GM12878 (cell line): ENCODE data around the gene MGST3. TPM values are rescaled to one million over a fixed set of nuclear protein-coding genes. Genes with fewer than 3 reads are reported as not detected.
"Not testable (repeated sequence)": the region's sequence is repeated elsewhere in the genome, so short reads cannot be mapped to it uniquely, and the experiment has no call there.

Experiments used
- ATAC-seq: fragments of 200-7000 bp; cut with Tn5 transposase; 3 replicates; pipeline ENCODE4 v1.9.1; 2020; ENCODE audit warnings: mild to moderate bottlenecking, moderate library complexity
- BruUV-seq: library from RNA; stranded (reverse); fragments of 400-500 nt; replicated peaks from 2 replicates; lab custom pipeline; 2021; lab: Mats Ljungman, UMichigan
- CTCF ChIA-PET: fragments of 300-600 bp; sonication (Branson Sonifier 250); formaldehyde crosslinking; extraction: SDS; loops from one replicate; lab custom pipeline; 2021; ENCODE audit warnings: inconsistent platforms; lab: Yijun Ruan, JAX
- POLR2A ChIA-PET: fragments of 350-600 bp; formaldehyde crosslinking; extraction: SDS; loops from one replicate; lab custom pipeline; 2021; ENCODE audit warnings: inconsistent platforms; lab: Charles Lee
- RAD21 ChIA-PET: fragments of 300-600 bp; sonication (Branson Sonifier 250); formaldehyde crosslinking; loops from one replicate; lab custom pipeline; 2023; ENCODE audit warnings: antibody characterized with exemption; ENCODE audit not compliant: unreplicated experiment; lab: Charles Lee
- SMC1A ChIA-PET: fragments of 300-600 bp; sonication (Branson Sonifier 250); formaldehyde crosslinking; loops from one replicate; lab custom pipeline; 2023; ENCODE audit not compliant: unreplicated experiment, uncharacterized antibody; lab: Charles Lee
- DNase-seq: peaks from one replicate; pipeline ENCODE4 v3.0.0-alpha.2; 2011; ENCODE audit warnings: low read depth, low spot score
- FAIRE-seq: peaks from 3 replicates; lab custom pipeline; 2011; peaks lifted over from hg19 to GRCh38; lab: Jason Lieb, UNC
- H2AFZ ChIP-seq: 2 replicates; pipeline ENCODE4 v1.6.0; 2011; ENCODE audit warnings: low read depth, low read length, control low read depth; ENCODE audit not compliant: control insufficient read depth
- H3K27ac ChIP-seq: 2 replicates; pipeline ENCODE4 v1.5.1; 2011; ENCODE audit warnings: control low read depth; ENCODE audit not compliant: control insufficient read depth, insufficient read depth
- H3K27me3 ChIP-seq, 2 experiments: replicated peaks in 1 of 2; 2 replicates each; pipeline versions ENCODE4 v1.6.0 to v1.6.1; 2011; ENCODE audit warnings: low read length in 1 of 2; ENCODE audit not compliant: control insufficient read depth in 2 of 2, insufficient read depth in 2 of 2
- H3K36me3 ChIP-seq, 2 experiments: 2 replicates each; pipeline ENCODE4 v1.5.1; 2011; ENCODE audit warnings: low read length in 1 of 2; ENCODE audit not compliant: control insufficient read depth in 2 of 2, insufficient read depth in 2 of 2
- H3K4me1 ChIP-seq: 2 replicates; pipeline ENCODE4 v1.6.1; 2011; ENCODE audit warnings: mild to moderate bottlenecking, low read length, moderate library complexity, mixed read lengths; ENCODE audit not compliant: control insufficient read depth, insufficient read depth
- H3K4me2 ChIP-seq: 2 replicates; pipeline ENCODE4 v1.6.0; 2011; ENCODE audit warnings: control low read depth; ENCODE audit not compliant: control insufficient read depth, insufficient read depth
- H3K4me3 ChIP-seq: fragments of 200-600 bp; sonication (generic); 2 replicates; pipeline ENCODE4 v1.5.1; 2016
- H3K79me2 ChIP-seq: 2 replicates; pipeline ENCODE4 v1.6.0; 2011; ENCODE audit warnings: low read length; ENCODE audit not compliant: control insufficient read depth, insufficient read depth
- H3K9ac ChIP-seq: 2 replicates; pipeline ENCODE4 v1.8.0; 2011; ENCODE audit warnings: low read length, control low read depth, mixed read lengths; ENCODE audit not compliant: control insufficient read depth, insufficient read depth
- H3K9me3 ChIP-seq: replicated peaks from 3 replicates; pipeline ENCODE4 v1.5.1; 2011; ENCODE audit warnings: mild to moderate bottlenecking, low read length; ENCODE audit not compliant: control insufficient read depth, insufficient read depth
- H4K20me1 ChIP-seq: 2 replicates; pipeline ENCODE4 v1.6.0; 2011; ENCODE audit not compliant: control insufficient read depth, insufficient read depth
- RELA ChIP-seq: fragments of 450-650 bp; IDR thresholded peaks from 2 replicates; pipeline ENCODE4 v1.8.0; 2014; ENCODE audit warnings: borderline replicate concordance; ENCODE audit not compliant: partially characterized antibody
- WGBS: methylation state at CpG from one replicate; pipeline ENCODE4 v1.1.6; 2016; ENCODE audit warnings: low lambda C conversion rate; ENCODE audit not compliant: insufficient replicate concordance, insufficient coverage; ENCODE audit errors: missing lambda C conversion rate; 5-methylcytosine and 5-hydroxymethylcytosine counted together
- in situ Hi-C: fragments of 300-500 bp; cut with MboI; formaldehyde crosslinking; loops from 9 replicates; pipeline ENCODE4 v1.14.3; 2018; ENCODE audit warnings: mixed read lengths
- intact Hi-C: fragments of 100-400 bp; cut with micrococcal nuclease; formaldehyde crosslinking; loops from one replicate; pipeline ENCODE4 v1.14.2; 2022; ENCODE audit not compliant: unreplicated experiment
- polyA plus RNA-seq, 11 experiments: library from polyadenylated mRNA; depleted of rRNA in 4 of 11; unstranded in 6 of 11; stranded (reverse) in 5 of 11; fragments of >200 nt; fragmentation: Nextera tagmentation in 4 of 11; fragmentation: Illumina TruSeq in 1 of 11; extraction: Ambion mirVana in 4 of 11; extraction: Trizol in 1 of 11; gene quantifications; 1 replicate in 1 of 11; 2 replicates in 10 of 11; pipeline versions ENCODE4 v1.2.1 to v1.2.3, GENCODE V29; 2011 to 2016; ENCODE audit warnings: inconsistent platforms in 2 of 11, missing spikeins in 2 of 11, low read depth in 1 of 11
- total RNA-seq, 4 experiments: library from RNA; depleted of rRNA in 3 of 4; stranded (reverse); fragments of >200 nt in 3 of 4; fragmentation: Illumina TruSeq in 1 of 4; extraction: Trizol in 1 of 4; gene quantifications; 2 replicates each; pipeline versions ENCODE4 v1.2.1 to v1.2.3, GENCODE V29; 2013 to 2021
- TF ChIP-seq, protein P1 (sequence below): fragments of 450-650 bp; IDR thresholded peaks from 2 replicates; pipeline ENCODE4 v1.6.1; 2017; ENCODE audit warnings: mild to moderate bottlenecking

The MGST3 gene
- total and polyA plus RNA-seq, 10 of the 15 experiments (the other 5 are each of a cell fraction or from before 2014, with no cell fraction given), result 37.3 to 145 (median 68.8) TPM

DNA sequence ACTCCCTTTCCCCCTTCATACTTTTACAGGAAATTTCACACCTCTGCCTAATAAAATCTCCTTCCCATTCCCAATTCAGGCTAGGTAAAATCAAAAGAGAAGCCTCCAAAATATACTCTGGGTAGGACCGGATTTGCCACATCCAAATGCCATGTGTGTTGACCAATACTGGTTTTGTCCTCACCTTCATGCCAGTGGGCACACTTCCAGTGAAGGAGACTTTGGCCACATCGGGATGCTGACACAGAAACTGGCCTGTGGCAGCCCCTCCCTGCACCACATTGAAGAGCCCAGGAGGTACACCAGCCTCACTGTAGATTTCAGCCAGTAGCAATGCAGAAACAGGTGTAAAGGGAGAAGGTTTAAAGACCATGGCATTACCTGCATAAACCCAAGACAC, 49.3 kb downstream of the MGST3 start (continued):
- TF ChIP-seq RELA, result no peak

DNA sequence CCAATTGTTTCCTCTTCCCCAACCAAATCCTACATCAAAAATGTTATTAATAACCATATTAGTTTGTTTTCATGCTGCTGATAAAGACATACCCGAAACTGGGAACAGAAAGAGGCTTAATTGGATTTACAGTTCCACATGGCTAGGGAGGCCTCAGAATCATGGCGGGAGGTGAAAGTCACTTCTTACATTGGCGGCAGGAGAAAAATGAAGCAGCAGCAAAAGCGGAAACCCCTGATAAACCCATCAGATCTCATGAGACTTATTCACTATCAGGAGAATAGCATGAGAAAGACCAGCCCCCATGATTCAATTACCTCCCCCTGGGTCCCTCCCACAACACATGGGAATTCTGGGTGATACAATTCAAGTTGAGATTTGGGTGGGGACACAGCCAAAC, 49.7 kb downstream of the MGST3 start:
- H3K4me1 ChIP-seq, BruUV-seq, FAIRE-seq, ATAC-seq, POLR2A ChIA-PET, H3K79me2 ChIP-seq, H3K9me3 ChIP-seq, RAD21 ChIA-PET, H3K9ac ChIP-seq, intact Hi-C loops, H3K4me3 ChIP-seq, H3K27ac ChIP-seq, DNase-seq, H3K27me3 ChIP-seq, H2AFZ ChIP-seq, H4K20me1 ChIP-seq, H3K4me2 ChIP-seq, in situ Hi-C loops: not testable (repeated sequence)
- WGBS, result 81% methylated on average over 4 of the region's 4 CpGs
- TF ChIP-seq, protein P1, sequence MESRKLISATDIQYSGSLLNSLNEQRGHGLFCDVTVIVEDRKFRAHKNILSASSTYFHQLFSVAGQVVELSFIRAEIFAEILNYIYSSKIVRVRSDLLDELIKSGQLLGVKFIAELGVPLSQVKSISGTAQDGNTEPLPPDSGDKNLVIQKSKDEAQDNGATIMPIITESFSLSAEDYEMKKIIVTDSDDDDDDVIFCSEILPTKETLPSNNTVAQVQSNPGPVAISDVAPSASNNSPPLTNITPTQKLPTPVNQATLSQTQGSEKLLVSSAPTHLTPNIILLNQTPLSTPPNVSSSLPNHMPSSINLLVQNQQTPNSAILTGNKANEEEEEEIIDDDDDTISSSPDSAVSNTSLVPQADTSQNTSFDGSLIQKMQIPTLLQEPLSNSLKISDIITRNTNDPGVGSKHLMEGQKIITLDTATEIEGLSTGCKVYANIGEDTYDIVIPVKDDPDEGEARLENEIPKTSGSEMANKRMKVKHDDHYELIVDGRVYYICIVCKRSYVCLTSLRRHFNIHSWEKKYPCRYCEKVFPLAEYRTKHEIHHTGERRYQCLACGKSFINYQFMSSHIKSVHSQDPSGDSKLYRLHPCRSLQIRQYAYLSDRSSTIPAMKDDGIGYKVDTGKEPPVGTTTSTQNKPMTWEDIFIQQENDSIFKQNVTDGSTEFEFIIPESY, result 0 out of 2 replicates have a peak, but pooled peaks have one; percentile 51
- H3K36me3 ChIP-seq, result peaks cover 0 to 31% of the 10 kb centered on the region in 2 experiments
- ChIA-PET SMC1A (interaction anchor here (1.3 kb wide), 1 partner anchor 18 kb away, joined by 5 read pairs; no protein-coding TSS in a partner anchor), CTCF (interaction anchor here (0.9 to 1.6 kb wide), 2 partner anchors 143 to 214 kb away, joined by 4 read pairs; no protein-coding TSS in a partner anchor)
